ENCODE measurements around the gene ZNF121. TPM values are rescaled to one million over a fixed set of nuclear protein-coding genes. Genes with fewer than 3 reads are reported as not detected.

The ZNF121 gene
- total RNA-seq: 27.6 and 38.7 TPM in 2 replicates

DNA sequence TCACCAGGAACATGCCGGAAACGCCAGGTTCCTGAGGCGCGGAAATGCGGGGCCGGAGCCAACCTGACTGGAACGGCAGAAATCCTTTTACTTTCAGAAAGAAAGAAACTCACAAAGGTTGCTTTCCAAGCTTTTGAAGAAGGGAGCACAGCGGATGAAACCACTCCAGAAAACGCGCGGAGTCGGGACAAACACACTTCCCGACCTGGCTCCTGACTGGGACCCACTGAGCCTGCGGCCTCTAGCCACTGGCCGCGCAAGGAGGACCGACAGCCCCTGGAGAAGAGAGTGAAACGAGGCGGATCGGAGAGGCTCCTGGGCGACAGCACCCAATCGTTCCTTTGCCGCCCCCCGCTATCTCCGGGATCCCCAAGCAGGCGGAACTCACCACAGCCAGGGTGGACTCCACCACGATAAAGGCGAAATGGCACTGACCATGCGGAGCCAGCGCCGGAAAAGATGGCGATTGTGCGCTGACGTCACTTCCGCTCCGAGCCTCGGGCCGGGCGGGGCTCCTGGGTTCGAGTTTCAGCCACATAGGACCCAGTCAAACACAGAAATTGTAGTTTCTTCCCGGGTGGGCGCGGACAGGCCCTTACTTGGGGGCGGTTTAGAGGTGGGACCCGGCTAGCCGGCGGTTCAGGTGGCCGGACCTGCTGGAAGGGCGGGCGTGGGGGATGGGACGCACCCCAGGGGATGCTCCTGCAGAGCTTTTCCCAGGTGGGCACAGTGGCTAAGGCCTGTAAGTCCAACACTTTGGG is at the start of gene ZNF121:
TSS of gene ZNF121 (minus strand) at position 432 of the 761 bp plus-strand sequence. CDS start 16,407 bp downstream, outside the sequence.

DNA sequence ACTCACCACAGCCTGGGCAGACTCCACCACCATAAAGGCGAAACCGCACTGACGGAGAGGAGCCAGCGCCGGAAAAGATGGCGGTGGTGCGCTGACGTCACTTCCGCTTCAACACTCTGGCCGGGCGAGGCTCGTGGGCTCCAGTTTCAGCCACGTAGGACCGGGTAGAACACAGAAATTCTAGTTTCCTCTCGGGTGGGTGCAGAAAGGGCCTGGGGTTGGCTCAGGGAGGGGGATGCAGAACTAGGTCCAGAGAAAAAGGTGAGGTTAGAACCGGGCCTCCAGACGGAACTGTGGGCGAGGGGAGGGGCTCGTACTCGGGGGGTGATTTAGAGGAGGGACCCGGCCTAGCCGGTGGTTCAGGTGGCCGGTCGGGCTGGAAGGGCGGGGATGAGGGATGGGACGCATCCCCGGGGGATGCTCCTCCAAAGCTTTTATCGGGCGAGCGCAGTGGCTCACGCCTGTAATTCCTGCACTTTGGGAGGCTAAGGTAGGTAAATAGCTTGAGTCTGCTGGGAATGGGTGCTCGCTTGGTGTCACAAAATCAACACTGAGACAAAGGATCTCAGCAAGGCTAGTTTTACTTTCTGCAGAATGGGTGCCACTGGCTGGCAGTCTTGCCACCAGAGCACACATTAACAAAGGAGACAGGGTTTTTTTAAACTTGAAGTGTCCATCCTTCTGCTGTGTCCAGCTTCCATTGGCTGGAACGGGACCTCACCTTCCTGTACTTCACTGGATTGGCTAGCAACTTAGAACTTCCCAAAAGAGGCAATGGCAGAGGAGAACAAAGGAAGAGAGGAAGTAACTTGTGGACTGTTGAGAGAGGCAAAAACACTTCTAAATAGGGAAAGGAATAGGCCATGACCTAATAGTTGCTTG is 37.1 kb upstream of the ZNF121 start, which contains the start of gene ZNF561:
TSS of gene ZNF561 (minus strand) at position 77 of the 882 bp plus-strand sequence. CDS start 1,776 bp downstream, outside the sequence.

GRCh38 chr19:9538183-9539058 is 45.9 kb downstream of the ZNF121 start, which contains the start of gene ZNF426:
ZNF426 (minus strand) TSS chr19:9538645; CDS start chr19:9536232, 2,413 bp downstream.

Other genes starting within 250 kb of the ZNF121 start
- 0.76 and 0.86 TPM in 2 replicates for gene ZNF177, start 221.5 kb downstream of the ZNF121 start, total RNA-seq
- gene ZNF266, start 148.9 kb downstream of the ZNF121 start, total RNA-seq: 11.8 and 13.8 TPM in 2 replicates
- under 0.01 TPM in 1 of 2 replicates, not detected in the other for gene ZNF560, start 85.9 kb downstream of the ZNF121 start, total RNA-seq
- gene ZNF426, start 45.9 kb downstream of the ZNF121 start, total RNA-seq: 16.4 and 24.8 TPM in 2 replicates
- 17.8 and 34.1 TPM in 2 replicates for gene ZNF561, start 36.7 kb upstream of the ZNF121 start, total RNA-seq
- 27.5 and 29.7 TPM in 2 replicates for gene ZNF562, start 90.6 kb upstream of the ZNF121 start, total RNA-seq
- gene ZNF846, start 184.2 kb upstream of the ZNF121 start, total RNA-seq: 3.1 and 3.9 TPM in 2 replicates
- gene FBXL12, start 234.6 kb upstream of the ZNF121 start, total RNA-seq: 7.1 and 7.9 TPM in 2 replicates
- 168 and 192 TPM in 2 replicates for gene UBL5, start 243.4 kb upstream of the ZNF121 start, total RNA-seq

Data from dermis lymphatic vessel endothelial cell (primary cell).